Vagina (tissue), 2 donors: ENCODE measurements around the gene UHRF1.

ENCODE experiments used
- POLR2AphosphoS5 ChIP-seq, 2 donors: sonication (generic); formaldehyde crosslinking; IDR thresholded peaks; one replicate each; pipeline ENCODE4 v1.9.0; 2017; ENCODE audit warnings: antibody characterized with exemption in 2 of 2, mild to moderate bottlenecking in 2 of 2, low read depth in 1 of 2; ENCODE audit not compliant: insufficient read depth in 1 of 2
- TF ChIP-seq, protein P1 (sequence below), 3 experiments: fragments of 450-650 bp in 2 of 3; fragments of 200-600 bp in 1 of 3; sonication (generic) in 1 of 3; IDR thresholded peaks; one replicate each; pipeline ENCODE4 v1.5.1; 2017 to 2019; ENCODE audit warnings: antibody characterized with exemption in 3 of 3, mild to moderate bottlenecking in 2 of 3, moderate library complexity in 2 of 3

DNA sequence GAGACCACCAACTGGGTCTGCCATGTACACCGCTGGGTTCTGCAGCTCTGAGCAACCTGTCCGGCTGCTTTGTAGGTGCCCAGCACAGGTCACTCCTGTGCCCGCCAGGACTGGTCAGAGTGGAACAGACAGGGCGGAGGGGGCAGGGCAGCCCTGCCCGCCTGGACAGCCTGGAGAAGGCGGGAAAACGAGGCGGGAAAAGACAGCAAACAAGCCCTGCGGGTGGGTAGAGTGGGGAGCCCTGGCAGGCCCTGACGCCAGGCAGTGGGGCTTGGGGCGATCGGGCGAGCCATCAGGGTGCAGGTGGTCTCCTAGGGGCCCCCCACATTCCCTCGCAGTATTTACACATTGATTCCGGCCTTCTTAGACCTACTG is 533 bp upstream of the UHRF1 start:
- TF ChIP-seq, protein P1, sequence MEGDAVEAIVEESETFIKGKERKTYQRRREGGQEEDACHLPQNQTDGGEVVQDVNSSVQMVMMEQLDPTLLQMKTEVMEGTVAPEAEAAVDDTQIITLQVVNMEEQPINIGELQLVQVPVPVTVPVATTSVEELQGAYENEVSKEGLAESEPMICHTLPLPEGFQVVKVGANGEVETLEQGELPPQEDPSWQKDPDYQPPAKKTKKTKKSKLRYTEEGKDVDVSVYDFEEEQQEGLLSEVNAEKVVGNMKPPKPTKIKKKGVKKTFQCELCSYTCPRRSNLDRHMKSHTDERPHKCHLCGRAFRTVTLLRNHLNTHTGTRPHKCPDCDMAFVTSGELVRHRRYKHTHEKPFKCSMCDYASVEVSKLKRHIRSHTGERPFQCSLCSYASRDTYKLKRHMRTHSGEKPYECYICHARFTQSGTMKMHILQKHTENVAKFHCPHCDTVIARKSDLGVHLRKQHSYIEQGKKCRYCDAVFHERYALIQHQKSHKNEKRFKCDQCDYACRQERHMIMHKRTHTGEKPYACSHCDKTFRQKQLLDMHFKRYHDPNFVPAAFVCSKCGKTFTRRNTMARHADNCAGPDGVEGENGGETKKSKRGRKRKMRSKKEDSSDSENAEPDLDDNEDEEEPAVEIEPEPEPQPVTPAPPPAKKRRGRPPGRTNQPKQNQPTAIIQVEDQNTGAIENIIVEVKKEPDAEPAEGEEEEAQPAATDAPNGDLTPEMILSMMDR (IDR thresholded peaks at IDR 0.05) = no peak
- no peak for TF ChIP-seq POLR2AphosphoS5 (IDR thresholded peaks at IDR 0.05; ENCODE audit: insufficient read depth in 1 of 2, low read depth in 1 of 2)
